Measurements from ENCODE around the gene ARHGAP22. TPM values are rescaled to one million over a fixed set of nuclear protein-coding genes. Genes with fewer than 3 reads are reported as not detected.

The ARHGAP22 gene
- total RNA-seq, 2 experiments from 2014 or later: not detected

DNA sequence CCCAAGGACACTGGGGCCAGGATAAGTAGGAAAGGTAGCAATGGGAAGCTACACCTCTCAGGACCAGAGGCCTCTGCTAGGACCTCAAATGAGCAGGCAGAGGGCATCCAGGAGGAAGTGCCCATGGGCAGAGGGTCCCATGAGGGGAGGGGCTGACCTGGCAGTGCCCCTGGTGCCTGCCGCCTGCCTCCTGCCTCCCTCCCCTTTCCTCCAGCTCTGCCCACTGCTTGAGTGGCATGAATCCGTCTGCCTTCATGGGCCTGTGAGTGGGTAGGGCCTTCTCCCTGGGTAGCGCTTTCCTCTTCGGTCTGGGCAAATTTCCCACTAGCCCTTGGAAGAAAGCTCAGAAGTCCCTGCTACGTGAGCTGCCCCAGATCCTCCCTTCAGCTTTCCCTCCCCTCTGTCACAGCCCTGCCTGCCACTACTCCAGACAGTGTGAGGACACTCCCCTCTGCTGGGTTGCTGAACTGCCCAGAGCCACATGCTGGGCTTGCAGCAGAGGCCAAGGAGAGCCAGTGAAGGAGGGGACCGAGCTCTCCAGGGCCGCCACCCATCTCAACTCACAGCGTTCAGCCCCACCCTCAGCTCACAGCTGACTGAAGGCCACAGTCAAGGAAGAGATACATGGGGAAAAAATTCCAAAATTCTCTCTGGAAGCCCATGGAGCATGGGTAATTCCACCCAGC is 141.4 kb downstream of the ARHGAP22 start:
- H3K4me3 ChIP-seq (ENCODE audit: low read length): no peak overlapping the region
- H3K9me3 ChIP-seq (ENCODE audit: control insufficient read depth in 1 of 2, insufficient read depth in 1 of 2, low read length in 2 of 2): peaks cover 0 to 5% of the 10 kb centered on the region in 2 experiments
- H3K4me1 Mint-ChIP-seq (ENCODE audit: low read depth): no peaks in the 10 kb centered on the region
- H3K27me3 Mint-ChIP-seq: no peaks in the 10 kb centered on the region
- H3K27me3 ChIP-seq (ENCODE audit: control insufficient read depth in 1 of 2, insufficient read depth in 2 of 2, low read length in 2 of 2): no peaks in the 10 kb centered on the region
- no peaks in the 10 kb centered on the region for H3K9me3 Mint-ChIP-seq
- no peaks in the 10 kb centered on the region for H3K36me3 ChIP-seq (ENCODE audit: insufficient read depth, low read length)
- intact Hi-C loops (cut with DNase I, micrococcal nuclease): no loop called here
- H3K4me1 ChIP-seq (ENCODE audit: insufficient read depth, low read length): no peaks in the 10 kb centered on the region
- TF ChIP-seq, protein P1, sequence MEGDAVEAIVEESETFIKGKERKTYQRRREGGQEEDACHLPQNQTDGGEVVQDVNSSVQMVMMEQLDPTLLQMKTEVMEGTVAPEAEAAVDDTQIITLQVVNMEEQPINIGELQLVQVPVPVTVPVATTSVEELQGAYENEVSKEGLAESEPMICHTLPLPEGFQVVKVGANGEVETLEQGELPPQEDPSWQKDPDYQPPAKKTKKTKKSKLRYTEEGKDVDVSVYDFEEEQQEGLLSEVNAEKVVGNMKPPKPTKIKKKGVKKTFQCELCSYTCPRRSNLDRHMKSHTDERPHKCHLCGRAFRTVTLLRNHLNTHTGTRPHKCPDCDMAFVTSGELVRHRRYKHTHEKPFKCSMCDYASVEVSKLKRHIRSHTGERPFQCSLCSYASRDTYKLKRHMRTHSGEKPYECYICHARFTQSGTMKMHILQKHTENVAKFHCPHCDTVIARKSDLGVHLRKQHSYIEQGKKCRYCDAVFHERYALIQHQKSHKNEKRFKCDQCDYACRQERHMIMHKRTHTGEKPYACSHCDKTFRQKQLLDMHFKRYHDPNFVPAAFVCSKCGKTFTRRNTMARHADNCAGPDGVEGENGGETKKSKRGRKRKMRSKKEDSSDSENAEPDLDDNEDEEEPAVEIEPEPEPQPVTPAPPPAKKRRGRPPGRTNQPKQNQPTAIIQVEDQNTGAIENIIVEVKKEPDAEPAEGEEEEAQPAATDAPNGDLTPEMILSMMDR (IDR thresholded peaks at IDR 0.05): no peak
- H3K36me3 Mint-ChIP-seq (ENCODE audit: low read depth): no peaks in the 10 kb centered on the region
- no peak overlapping the region for H3K27ac Mint-ChIP-seq
- no peak overlapping the region for H3K4me3 Mint-ChIP-seq
- ChIA-PET CTCF (no interaction called here), POLR2A (interaction anchor here (0.5 kb wide), 1 partner anchor 156 kb away, joined by 3 read pairs; no protein-coding TSS in a partner anchor)
- no peak overlapping the region for H3K27ac ChIP-seq (ENCODE audit: low read depth in 1 of 2, low read length in 2 of 2)
- ATAC-seq (ENCODE audit: poor library complexity): no peak
- peak in 2 of 14 experiments; percentile 2 to 17 for DNase-seq

DNA sequence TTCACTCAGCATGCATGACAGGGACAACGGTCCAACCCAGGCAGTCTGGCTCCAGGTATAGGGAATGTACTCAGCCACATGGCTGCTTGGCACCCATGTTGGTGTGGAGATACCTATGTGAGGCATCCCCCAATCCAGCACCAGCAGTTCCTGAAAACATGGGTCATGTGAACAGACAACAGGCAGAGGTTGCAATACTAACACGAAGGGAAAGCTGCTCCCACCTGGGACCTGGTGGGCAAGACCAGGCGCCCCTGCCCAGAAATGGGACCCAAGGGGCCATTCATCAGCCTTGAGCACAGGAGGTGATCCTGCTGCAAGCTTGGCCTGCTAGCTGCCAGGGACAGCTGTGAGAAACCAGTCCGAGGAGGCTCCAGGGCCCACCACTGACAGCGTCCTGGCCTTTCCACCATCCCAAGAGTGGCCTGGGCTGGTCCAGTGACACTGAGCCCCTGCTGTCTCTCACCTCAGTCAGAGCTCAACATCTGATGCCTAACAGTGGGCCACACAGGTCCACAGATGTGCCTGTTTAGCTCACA is 142.3 kb downstream of the ARHGAP22 start:
- Histone ChIP-seq H3K4me3 (ENCODE audit: low read length) (no peak overlapping the region), H3K4me1 (ENCODE audit: insufficient read depth, low read length) (no peaks in the 10 kb centered on the region), H3K27me3 (ENCODE audit: control insufficient read depth in 1 of 2, insufficient read depth in 2 of 2, low read length in 2 of 2) (no peaks in the 10 kb centered on the region), H3K27ac (ENCODE audit: low read depth in 1 of 2, low read length in 2 of 2) (no peak overlapping the region), H3K9me3 (ENCODE audit: control insufficient read depth in 1 of 2, insufficient read depth in 1 of 2, low read length in 2 of 2) (peaks cover 0 to 5% of the 10 kb centered on the region in 2 experiments), H3K36me3 (ENCODE audit: insufficient read depth, low read length) (no peaks in the 10 kb centered on the region)
- H3K27me3 Mint-ChIP-seq: no peaks in the 10 kb centered on the region
- POLR2A ChIA-PET: no interaction called here
- H3K4me3 Mint-ChIP-seq: no peak overlapping the region
- H3K9me3 Mint-ChIP-seq: no peaks in the 10 kb centered on the region
- TF ChIP-seq, protein P1 (IDR thresholded peaks at IDR 0.05): no peak
- DNase-seq: peak in 2 of 14 experiments; percentile 1 to 17
- intact Hi-C loops (cut with DNase I, micrococcal nuclease): no loop called here
- no peak for ATAC-seq (ENCODE audit: poor library complexity)
- CTCF ChIA-PET: no interaction called here
- H3K4me1 Mint-ChIP-seq (ENCODE audit: low read depth): no peaks in the 10 kb centered on the region
- no peaks in the 10 kb centered on the region for H3K36me3 Mint-ChIP-seq (ENCODE audit: low read depth)
- H3K27ac Mint-ChIP-seq: no peak overlapping the region

DNA sequence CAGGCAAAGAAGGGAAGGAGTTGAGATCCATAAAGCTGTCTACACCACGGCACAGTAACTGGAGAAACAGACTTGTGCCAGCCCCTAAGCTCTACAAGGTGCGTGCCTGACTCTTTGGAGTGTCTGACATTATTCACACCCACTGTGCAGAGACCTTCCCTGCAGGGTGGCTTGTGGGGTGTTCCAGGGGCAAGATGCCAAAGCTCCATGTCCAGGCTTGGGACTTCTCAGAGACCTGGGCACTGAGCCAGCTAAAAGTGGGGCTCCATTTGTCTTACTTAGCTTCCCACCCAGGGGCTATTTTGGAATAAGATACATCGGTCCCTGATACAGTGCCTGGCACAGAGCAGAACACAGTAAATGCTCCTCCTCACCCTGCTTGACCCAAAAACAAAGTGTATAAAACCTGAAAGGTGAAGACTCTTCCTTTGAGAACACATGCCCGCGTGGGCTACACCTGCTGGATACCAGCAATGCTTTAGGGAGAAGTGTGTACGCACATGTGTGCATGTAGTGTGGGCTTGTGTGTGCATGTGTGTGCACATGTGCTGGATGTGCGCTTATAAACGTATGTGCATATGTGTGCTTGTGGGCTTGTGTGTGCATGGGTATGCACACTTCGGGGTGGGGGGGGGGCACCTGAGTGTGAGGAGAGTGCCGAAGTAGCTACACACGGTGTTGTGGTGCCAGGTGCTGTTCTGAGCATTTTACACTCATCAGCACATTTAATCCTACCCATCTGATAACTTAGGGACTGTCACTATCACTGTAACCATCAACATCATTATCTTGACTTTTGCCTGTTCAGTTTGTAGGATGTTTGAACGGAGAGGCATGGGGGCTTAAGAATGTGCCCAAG is 143.0 kb downstream of the ARHGAP22 start:
- ATAC-seq (ENCODE audit: poor library complexity) (no peak), DNase-seq (peak in 1 of 14 experiments; percentile 0)
- Mint-ChIP-seq H3K27ac (no peak overlapping the region), H3K27me3 (no peaks in the 10 kb centered on the region), H3K9me3 (no peaks in the 10 kb centered on the region), H3K4me3 (no peak overlapping the region), H3K36me3 (ENCODE audit: low read depth) (no peaks in the 10 kb centered on the region), H3K4me1 (ENCODE audit: low read depth) (no peaks in the 10 kb centered on the region)
- TF ChIP-seq, protein P1 (IDR thresholded peaks at IDR 0.05): no peak
- Histone ChIP-seq H3K27me3 (ENCODE audit: control insufficient read depth in 1 of 2, insufficient read depth in 2 of 2, low read length in 2 of 2) (no peaks in the 10 kb centered on the region), H3K27ac (ENCODE audit: low read depth in 1 of 2, low read length in 2 of 2) (no peak overlapping the region), H3K4me1 (ENCODE audit: insufficient read depth, low read length) (no peaks in the 10 kb centered on the region), H3K4me3 (ENCODE audit: low read length) (no peak overlapping the region), H3K9me3 (ENCODE audit: control insufficient read depth in 1 of 2, insufficient read depth in 1 of 2, low read length in 2 of 2) (peaks cover 0 to 5% of the 10 kb centered on the region in 2 experiments), H3K36me3 (ENCODE audit: insufficient read depth, low read length) (no peaks in the 10 kb centered on the region)
- intact Hi-C loops (cut with DNase I, micrococcal nuclease): no loop called here
- ChIA-PET POLR2A (no interaction called here), CTCF (no interaction called here)
